T1000 (cell line): ENCODE measurements around the gene PRKAA2.
A peak's percentile ranks its signal among the peaks of the same experiment; 100 is the strongest.
"Not testable (repeated sequence)": the region's sequence is repeated elsewhere in the genome, so short reads cannot be mapped to it uniquely, and the experiment has no call there.

Experiments used
- DNase-seq: peaks from one replicate; lab custom pipeline; 2025; ENCODE audit warnings: mixed read lengths; lab: John Stamatoyannopoulos, UW

PRKAA2 gene

DNA sequence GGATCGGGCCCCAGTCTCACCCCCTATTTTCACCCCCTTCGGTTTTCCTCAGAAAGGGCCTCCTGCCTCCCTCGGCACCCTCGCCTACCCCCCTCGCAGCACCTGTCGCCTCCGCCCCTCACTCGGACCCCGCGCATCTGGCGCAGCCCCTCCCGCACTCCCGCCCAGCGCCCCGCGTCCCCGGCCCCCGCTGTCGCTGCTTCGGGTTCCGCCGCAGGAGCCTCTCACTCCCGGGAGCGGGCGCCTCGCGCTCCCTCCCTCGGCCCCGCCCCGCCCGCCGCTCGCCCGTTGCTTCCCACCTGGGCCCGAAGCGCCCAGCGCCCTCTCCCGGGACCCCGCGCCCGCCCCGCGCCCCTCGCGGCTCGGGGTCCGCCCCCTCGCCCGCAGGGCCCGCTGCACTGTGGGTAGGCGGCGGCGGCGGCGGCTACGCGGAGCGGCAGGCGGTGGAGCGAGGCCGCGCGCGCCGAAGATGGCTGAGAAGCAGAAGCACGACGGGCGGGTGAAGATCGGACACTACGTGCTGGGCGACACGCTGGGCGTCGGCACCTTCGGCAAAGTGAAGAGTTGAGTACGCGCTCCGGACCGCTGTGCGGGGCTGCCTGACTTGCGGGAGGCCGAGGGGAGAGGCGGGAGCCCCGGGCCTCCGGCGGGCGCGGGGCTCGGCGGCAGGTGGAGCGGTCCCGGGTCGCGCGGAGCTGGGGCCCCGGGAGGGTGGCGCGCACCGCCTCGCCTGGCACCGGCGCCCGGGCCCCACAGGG lies at the start of gene PRKAA2:
PRKAA2 (plus strand) TSS at position 396 of the 758 bp plus-strand sequence; CDS start at position 470, 74 bp downstream.
- DNase-seq = peak; percentile 25

GRCh38 chr1:56595397-56596191 lies 49.5 kb upstream of the PRKAA2 start:
- DNase-seq = not testable (repeated sequence)

DNA sequence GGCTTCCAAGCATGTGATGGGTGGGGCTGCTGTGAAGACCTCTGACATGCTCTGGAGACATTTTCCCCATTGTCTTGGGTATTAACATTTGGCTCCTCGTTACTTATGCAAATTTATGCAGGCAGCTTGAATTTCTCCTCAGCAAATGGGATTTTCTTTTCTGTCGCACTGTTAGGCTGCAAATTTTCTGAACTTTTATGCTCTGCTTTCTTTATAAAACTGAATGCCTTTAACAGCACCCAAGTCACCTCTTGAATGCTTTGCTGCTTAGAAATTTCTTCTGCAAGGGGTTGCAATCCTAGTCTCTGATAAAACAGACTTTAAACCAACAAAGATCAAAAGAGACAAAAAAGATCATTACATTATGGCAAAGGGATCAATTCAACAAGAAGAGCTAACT lies 35.0 kb upstream of the PRKAA2 start:
- DNase-seq = not testable (repeated sequence)

DNA sequence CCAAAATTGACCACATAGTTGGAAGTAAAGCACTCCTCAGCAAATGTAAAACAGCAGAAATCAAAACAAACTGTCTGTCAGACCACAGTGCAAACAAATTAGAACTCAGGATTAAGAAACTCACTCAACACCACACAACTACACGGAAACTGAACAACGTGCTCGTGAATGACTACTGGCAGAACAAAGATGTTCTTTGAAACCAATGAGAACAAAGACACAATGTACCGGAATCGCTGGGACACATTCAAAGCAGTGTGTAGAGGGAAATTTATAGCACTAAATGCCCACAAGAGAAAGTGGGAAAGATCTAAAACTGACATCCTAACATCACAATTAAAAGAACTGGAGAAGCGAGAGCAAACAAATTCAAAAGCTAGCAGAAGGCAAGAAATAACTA lies 34.3 kb upstream of the PRKAA2 start:
- not testable (repeated sequence) for DNase-seq

- DNase-seq = no peak
These were observed 28.0 kb upstream of the PRKAA2 start for GRCh38 chr1:56617141-56617540.

DNA sequence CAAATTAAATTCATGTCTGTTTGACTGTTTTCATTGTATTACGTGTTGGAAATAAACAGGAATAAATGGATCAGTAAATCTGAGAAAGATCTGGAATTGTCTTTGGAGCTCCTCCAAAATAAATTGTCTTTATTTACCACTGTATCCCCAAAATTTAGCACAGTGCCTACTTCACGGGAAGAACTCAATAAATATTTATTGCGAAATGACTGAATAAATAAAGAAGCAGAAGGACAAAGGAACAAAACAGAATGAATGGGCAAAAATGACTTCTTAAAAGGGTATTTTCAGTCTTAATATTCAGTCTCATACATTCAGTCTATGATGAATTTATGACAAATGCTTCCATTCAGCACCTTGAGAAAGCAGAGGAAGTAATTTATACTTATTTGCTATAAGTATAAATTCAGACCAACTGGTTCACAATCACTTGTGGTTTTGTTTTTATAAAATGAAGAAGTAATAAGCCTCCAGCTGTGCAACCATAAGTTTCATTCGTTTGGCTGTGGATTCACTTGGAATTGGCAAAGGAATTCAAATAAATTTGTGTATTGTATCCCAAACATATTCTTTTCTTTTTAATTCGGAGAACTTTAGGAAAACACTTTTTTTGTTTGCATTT lies 19.2 kb upstream of the PRKAA2 start:
- no peak for DNase-seq

DNA sequence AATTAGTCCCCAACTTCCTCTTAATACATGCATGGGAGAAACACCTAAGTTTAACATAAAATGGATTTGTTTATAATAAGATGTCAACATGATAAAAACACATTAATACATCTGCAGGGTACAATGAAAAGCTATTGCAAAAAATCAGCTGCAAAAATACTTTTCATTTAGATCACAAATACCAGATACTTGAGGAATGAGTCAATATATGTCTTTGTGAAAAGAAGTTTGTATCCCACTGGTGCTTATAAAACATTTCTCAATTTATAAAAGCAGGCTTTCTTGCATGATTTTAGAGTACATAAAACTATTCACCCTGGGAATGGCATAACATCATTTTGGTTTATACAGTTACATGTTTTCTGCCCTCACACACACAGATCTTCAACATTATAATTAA lies 18.6 kb upstream of the PRKAA2 start:
- DNase-seq = no peak

DNA sequence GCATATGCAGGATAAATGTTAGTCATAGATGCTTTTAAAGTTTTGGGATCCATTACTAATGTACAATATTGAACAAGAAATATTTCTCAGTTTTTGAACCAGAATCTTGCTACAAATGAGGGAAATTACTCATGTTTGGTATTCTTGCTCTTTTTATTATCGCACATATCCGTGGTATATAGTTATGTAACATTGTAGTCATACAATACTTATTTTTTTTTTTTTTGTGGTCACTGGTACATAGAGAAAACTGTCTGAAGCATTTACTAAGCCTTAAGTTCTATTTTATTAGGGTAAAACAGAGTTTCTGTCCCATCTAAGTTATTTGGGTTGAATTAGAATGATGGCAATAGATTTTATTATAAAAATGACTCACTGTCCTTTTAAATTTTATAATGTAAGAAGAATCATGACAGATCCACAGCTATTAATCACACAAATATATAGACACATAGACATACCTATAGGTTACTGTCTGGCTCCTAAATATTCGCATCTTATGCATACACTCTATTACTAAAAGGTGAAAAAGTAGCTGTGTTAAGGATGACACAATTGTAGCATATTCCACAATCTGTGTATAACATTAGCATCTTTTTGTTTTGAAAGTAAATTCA lies 18.0 kb upstream of the PRKAA2 start:
- DNase-seq = no peak

DNA sequence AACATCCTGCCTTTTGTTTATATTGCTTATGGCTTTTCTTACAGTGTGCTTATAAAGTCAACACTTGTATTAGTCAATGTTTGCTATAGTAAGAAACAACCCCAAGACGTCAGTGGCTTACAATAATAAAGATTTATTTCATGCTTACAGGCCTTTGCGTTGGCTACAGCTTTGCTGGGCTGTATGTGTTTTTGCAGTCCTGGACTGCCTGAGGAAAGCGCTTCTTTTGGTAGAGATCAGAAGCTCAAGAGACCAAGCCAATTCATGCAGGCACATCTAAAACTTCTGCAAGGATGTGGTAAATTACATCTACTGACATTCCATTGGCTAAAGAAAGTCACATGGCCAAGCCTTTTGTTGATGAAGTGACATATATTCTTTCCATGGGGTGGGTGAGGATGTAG lies 17.5 kb upstream of the PRKAA2 start:
- no peak for DNase-seq

- no peak for DNase-seq
These were observed 14.3 kb upstream of the PRKAA2 start for GRCh38 chr1:56630786-56631185.

- no peak for DNase-seq
These were observed 13.2 kb upstream of the PRKAA2 start for GRCh38 chr1:56631901-56632300.

DNA sequence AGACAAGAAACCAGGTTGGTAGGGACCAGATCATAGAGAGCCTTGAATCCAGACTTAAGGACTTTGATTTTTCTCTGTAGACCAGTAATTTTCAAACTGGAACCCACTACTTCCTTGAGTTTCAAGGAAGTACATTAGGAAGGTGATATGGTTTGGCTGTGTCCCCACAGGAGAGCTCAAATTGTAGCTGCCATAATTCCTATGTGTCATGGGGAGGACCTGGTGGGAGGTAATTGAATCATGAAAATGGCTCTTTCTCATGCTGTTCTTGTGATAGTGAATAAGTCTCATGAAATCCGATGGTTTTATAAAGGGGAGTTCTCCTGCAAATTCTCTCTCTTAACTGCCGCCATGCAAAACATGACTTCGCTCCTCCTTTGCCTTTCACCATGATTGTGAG lies 10.1 kb upstream of the PRKAA2 start:
- DNase-seq = no peak

DNA sequence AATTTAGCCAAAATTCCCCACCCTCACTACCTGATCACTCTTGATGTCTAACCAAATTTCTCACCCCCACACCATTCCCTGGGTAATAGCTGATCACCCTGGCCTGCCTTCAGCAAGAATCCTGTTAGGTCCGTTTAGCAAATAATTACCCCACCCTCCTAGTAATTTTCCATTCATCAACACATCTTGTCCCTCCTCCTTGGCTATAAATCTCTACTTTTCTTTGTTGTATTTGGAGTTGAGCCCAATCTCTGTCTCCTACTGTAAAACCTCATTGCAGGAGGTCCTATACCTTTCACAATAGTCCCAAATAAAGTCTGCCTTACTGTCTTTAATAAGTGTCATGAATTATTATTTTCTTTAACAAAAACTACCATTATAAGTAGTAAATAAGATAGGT lies 6.9 kb upstream of the PRKAA2 start:
- DNase-seq = no peak

DNA sequence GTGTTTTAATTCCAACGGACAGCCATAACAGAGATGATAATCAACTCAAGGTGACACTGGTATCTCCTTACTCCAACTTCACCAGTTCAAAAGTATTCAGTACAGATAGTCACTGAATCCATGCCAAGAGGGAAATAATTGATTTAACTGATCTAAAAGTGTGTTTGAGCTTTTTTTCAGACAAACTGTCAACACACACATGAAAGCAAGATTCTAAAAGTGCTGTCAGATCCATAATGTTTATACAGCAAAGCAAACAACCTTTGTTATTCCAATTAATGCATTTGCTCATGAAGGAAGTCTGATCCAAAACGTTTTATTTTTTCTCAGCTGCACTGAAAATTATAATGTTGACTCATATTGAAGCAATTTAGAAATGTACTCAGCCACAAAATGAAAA lies 5.9 kb upstream of the PRKAA2 start:
- no peak for DNase-seq

GRCh38 chr1:56643661-56644060 lies 1.5 kb upstream of the PRKAA2 start:
- DNase-seq = no peak

DNA sequence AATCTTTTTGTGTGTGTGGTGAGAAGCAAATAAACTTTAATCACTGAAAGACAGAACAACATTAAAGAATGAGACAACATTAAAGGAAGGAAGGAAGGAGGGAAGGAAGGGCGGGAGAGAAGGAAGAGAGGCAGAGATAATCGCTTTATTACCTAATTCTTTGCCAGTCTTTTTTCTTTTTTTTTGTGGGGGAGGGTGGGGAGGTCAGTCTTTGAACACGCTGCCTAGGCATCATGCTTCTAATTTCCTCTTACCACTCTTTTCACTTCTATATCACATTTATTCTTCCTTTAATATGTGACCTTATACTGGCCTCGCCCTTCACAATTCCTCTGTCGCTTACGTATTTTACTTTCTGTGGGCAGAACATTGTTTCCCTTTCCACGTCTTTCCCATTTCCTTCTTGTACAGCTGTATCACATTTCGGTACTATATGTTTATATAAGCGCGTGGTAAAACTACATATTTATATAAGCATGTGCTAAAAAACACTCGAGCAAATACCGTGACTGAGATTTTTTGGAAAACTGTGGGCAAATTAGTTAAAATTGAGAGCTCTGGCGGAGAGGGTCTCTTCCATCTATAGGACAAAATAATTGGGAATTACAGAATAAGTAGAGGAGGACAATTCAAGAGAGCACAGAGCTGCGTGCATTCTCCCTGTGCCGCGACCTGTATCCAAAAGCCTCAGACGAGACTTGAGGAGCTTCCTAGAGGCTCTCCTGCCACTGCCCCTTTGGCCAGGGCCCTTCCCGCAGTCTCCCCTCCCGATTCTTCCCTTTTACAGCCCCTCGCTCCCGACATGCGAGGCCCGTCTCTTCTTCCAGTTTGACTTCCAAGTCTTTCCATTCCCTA lies 823 bp upstream of the PRKAA2 start:
- DNase-seq = no peak

- DNase-seq = no peak
These were observed 677 bp downstream of the PRKAA2 start for GRCh38 chr1:56645677-56646305.

- no peak for DNase-seq
These were observed 1.5 kb downstream of the PRKAA2 start for GRCh38 chr1:56646611-56647010.

DNA sequence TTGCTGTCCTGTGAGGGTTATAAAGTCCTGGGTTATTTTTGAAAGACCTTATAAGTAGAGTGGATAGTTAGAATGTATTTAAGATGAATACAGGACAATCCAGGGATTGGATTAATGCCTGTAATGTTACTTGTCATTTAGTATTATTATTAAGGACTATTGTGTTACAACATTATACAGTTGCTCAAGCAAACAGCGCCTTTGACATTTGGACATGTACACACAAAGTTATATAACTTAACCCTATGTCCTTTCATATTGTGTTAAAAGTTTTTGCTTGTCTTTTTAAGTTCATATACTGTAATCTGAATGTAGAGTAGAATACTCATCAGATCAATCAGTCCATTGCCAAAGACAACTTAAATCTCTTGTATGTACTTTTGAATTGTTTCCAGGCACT lies 2.0 kb downstream of the PRKAA2 start:
- no peak for DNase-seq

GRCh38 chr1:56648546-56648945 lies 3.4 kb downstream of the PRKAA2 start:
- DNase-seq = no peak
